Adrenal gland (tissue), 5 donors: ENCODE data around the gene EYS.

Experiments used
- CTCF ChIP-seq, 6 experiments: fragments of 450-650 bp in 4 of 6; fragments of 200-600 bp in 2 of 6; sonication (generic) in 1 of 6; IDR thresholded peaks; 1 replicate in 5 of 6; 2 replicates in 1 of 6; pipeline versions ENCODE4 v1.5.1 to v1.8.0; 2016 to 2021; ENCODE audit warnings: antibody characterized with exemption in 6 of 6, mild to moderate bottlenecking in 2 of 6, moderate library complexity in 1 of 6
- POLR2A ChIP-seq, 2 donors: fragments of 450-650 bp; IDR thresholded peaks; one replicate each; pipeline ENCODE4 v1.6.1; 2017; ENCODE audit warnings: antibody characterized with exemption in 2 of 2, mild to moderate bottlenecking in 2 of 2, moderate library complexity in 1 of 2
- donor health status: DM: no; HTN: no; CAD: no.

- TF ChIP-seq CTCF (IDR thresholded peaks at IDR 0.05) (no peak), POLR2A (IDR thresholded peaks at IDR 0.05) (no peak)
Measured at GRCh38 chr6:64890609-64891008, 816.4 kb downstream of the EYS start.
